Measurements from ENCODE around the gene C6orf136.

GRCh38 chr6:30601815-30602641, 44.9 kb upstream of the C6orf136 start:
- no peak for TF ChIP-seq BHLHE40 (IDR thresholded peaks at IDR 0.05; ENCODE audit: low read depth, low read length)
- no peak for TF ChIP-seq MAX (IDR thresholded peaks at IDR 0.05)
- TF ChIP-seq CEBPB (IDR thresholded peaks at IDR 0.05): no peak
- TF ChIP-seq CTCF (IDR thresholded peaks at IDR 0.05): no peak
- TF ChIP-seq HDAC2 (IDR thresholded peaks at IDR 0.05): no peak
- no peak for TF ChIP-seq POLR2A (IDR thresholded peaks at IDR 0.05; ENCODE audit: low read length)
- no peak for TF ChIP-seq GATA3 (IDR thresholded peaks at IDR 0.05; ENCODE audit: borderline replicate concordance)
- TF ChIP-seq NR3C1 (IDR thresholded peaks at IDR 0.05): no peak
- TF ChIP-seq REST (IDR thresholded peaks at IDR 0.05): no peak
